Activated naive CD8-positive, alpha-beta T cell treated with anti-CD3 and anti-CD28 coated beads, Interleukin-2, amount 50 U/mL, for 24 hours (primary cell): ENCODE measurements around the gene SPEN.
"Not testable (repeated sequence)": the region's sequence is repeated elsewhere in the genome, so short reads cannot be mapped to it uniquely, and the experiment has no call there.

Source experiments
- ATAC-seq: fragments of 150-1000 bp; cut with Tn5 transposase; one replicate; pipeline ENCODE4 v1.10.0; 2021
- DNase-seq: peaks from one replicate; pipeline ENCODE4 v3.0.0; 2021
- H3K27ac Mint-ChIP-seq: one replicate; pipeline ENCODE4 v1.8.0; 2021; ENCODE audit warnings: mild to moderate bottlenecking, mixed read lengths
- H3K27me3 Mint-ChIP-seq: one replicate; pipeline ENCODE4 v1.8.0; 2021; ENCODE audit warnings: mixed read lengths
- H3K36me3 Mint-ChIP-seq: one replicate; pipeline ENCODE4 v1.8.0; 2021; ENCODE audit warnings: low read depth, mixed read lengths
- H3K4me1 Mint-ChIP-seq: one replicate; pipeline ENCODE4 v1.8.0; 2021; ENCODE audit warnings: mixed read lengths
- H3K4me3 Mint-ChIP-seq: one replicate; pipeline ENCODE4 v1.8.0; 2021; ENCODE audit warnings: mild to moderate bottlenecking, moderate library complexity, mixed read lengths
- H3K9me3 Mint-ChIP-seq: one replicate; pipeline ENCODE4 v1.8.0; 2021; ENCODE audit warnings: mixed read lengths

SPEN gene

GRCh38 chr1:15838721-15839120 lies 8.8 kb upstream of the SPEN start:
- Mint-ChIP-seq H3K4me3 (no peak overlapping the region), H3K4me1 (peaks cover 31% of the 10 kb centered on the region), H3K9me3 (no peaks in the 10 kb centered on the region), H3K36me3 (peaks cover 4% of the 10 kb centered on the region), H3K27ac (no peak overlapping the region), H3K27me3 (peaks cover 3% of the 10 kb centered on the region)
- ATAC-seq: no peak
- no peak for DNase-seq

- Mint-ChIP-seq H3K36me3 (peaks cover 3% of the 10 kb centered on the region), H3K4me3 (peak overlapping the region; percentile 21), H3K9me3 (no peaks in the 10 kb centered on the region), H3K27me3 (no peaks in the 10 kb centered on the region), H3K27ac (no peak overlapping the region), H3K4me1 (peaks cover 28% of the 10 kb centered on the region)
- ATAC-seq (no peak), DNase-seq (no peak)
Observed at GRCh38 chr1:15843826-15844572, 3.5 kb upstream of the SPEN start.

DNA sequence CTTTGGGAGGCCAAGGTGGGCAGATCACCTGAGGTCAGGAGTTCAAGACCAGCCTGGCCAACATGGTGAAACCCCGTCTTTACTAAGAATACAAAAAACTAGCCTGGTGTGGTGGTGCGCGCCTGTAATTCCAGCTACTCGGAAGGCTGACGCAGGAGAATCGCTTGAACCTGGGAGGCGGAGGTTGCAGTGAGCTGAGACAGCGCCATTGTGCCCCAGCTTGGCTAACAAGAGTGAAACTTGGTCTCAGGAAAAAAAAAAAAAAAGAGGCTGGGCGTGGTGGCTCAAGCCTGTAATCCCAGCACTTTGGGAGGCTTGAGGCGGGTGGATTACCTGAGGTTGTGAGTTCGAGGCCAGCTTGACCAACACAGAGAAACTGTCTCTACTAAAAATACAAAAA lies 1.5 kb upstream of the SPEN start:
- H3K9me3 Mint-ChIP-seq, H3K27me3 Mint-ChIP-seq, ATAC-seq, DNase-seq, H3K27ac Mint-ChIP-seq, H3K36me3 Mint-ChIP-seq: not testable (repeated sequence)
- peak overlapping the region; percentile 88 for H3K4me3 Mint-ChIP-seq
- peaks cover 41% of the 10 kb centered on the region for H3K4me1 Mint-ChIP-seq

DNA sequence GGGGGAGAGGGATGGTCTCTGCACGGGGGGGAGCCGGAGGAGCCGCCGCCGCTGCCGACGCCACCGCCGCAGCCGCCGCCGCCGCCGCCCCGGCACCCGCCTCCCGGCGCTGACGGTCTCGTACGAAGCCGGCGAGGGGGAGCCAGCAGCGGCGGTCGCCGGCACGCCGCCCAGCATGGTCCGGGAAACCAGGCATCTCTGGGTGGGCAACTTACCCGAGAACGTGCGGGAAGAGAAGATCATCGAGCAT lies 311 bp downstream of the SPEN start:
- peaks cover 58% of the 10 kb centered on the region for H3K4me1 Mint-ChIP-seq
- no peak for ATAC-seq

DNA sequence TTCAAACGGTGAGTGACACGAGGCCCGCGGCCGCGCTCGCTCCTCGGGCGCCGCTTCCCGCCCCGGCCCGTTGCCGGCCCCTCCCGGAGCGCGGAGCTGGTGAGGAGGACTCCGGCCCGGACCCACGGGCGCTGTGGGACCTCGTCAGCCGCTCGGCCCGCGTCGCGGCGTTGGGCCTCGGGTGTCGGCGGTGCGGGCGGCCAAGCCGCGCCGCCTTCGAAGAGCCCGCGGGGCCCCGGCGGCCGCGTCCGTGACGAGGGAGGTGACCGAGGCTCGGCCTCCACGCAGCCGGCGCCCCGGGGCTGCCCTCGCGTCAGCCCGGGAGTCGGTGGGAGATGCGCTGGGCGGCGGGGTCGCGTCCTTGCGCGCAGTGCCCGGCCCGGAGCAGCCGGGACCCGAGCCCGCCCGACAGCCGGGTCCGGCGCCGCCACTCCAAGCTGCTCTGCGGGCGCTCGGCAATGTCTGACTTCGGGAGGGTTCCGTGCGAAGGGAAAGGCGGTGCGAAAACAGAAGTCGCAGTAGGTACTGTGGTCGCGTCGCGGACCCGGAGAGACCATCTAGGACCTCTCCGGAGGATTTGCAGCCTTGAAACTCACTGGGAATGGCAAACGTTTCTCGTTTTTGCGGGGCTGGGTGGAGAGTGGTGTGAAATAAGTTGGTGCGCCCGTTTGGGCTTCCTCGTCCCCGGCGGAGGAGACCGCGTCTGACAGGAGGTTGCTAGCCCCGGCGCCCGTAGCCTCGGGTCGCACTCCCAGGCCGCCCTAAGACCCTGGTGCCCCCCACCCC lies 829 bp downstream of the SPEN start:
- Mint-ChIP-seq H3K4me1 (peaks cover 58% of the 10 kb centered on the region), H3K9me3 (no peaks in the 10 kb centered on the region), H3K27me3 (no peaks in the 10 kb centered on the region), H3K36me3 (peaks cover 7% of the 10 kb centered on the region), H3K27ac (peak overlapping the region; percentile 89), H3K4me3 (peak overlapping the region; percentile 91)
- ATAC-seq: peak; percentile 1
- peak; percentile 58 for DNase-seq

More for the DNA sequence above, 311 bp downstream of the SPEN start:
- Mint-ChIP-seq H3K27ac (peak overlapping the region; percentile 89), H3K36me3 (peaks cover 7% of the 10 kb centered on the region), H3K27me3 (no peaks in the 10 kb centered on the region), H3K4me3 (peak overlapping the region; percentile 88), H3K9me3 (no peaks in the 10 kb centered on the region)
- no peak for DNase-seq

DNA sequence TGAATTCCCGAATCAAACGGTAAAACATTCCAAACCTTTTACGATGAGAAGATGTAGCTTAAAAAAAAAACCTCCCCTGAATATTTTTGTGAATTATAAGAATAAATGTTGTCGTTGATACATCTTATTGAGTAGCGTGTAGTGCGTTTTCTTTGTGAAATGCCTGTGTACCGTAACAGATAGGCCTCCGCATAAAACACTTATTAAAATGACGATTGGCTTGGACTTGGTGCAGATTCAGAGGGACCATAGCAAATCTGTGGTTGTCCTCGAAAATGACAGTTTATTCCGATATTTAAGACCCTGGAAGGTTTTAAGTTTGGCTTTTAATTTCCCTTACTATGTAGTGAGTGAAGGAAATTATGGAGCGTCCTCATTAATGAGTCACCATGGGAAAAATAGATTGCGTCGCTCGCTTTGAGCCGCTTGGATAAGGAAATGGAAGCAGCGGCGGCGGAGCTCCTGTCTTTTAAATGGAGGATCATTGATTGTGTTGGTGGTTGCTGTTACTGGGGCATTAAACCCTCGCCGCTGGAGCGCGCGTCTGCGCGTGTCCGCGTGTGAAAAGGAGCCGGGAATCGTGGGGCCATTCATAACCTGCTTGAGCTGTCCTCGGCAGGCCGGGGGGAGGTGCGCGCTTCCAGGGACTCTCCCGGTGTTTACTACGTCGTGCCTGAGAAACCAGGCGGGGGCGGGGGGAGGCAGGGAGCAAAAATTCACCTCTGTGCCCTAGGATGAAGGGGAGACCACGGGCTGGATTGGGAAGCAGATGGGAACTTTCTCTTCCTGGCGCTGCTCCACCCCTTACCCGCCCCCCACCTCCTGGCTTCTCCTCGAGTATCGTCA lies 1.6 kb downstream of the SPEN start:
- Mint-ChIP-seq H3K9me3 (no peaks in the 10 kb centered on the region), H3K27ac (peak overlapping the region; percentile 85), H3K27me3 (no peaks in the 10 kb centered on the region), H3K36me3 (peaks cover 7% of the 10 kb centered on the region), H3K4me3 (peak overlapping the region; percentile 91), H3K4me1 (peaks cover 55% of the 10 kb centered on the region)
- ATAC-seq: peak; percentile 21
- peak; percentile 73 for DNase-seq

DNA sequence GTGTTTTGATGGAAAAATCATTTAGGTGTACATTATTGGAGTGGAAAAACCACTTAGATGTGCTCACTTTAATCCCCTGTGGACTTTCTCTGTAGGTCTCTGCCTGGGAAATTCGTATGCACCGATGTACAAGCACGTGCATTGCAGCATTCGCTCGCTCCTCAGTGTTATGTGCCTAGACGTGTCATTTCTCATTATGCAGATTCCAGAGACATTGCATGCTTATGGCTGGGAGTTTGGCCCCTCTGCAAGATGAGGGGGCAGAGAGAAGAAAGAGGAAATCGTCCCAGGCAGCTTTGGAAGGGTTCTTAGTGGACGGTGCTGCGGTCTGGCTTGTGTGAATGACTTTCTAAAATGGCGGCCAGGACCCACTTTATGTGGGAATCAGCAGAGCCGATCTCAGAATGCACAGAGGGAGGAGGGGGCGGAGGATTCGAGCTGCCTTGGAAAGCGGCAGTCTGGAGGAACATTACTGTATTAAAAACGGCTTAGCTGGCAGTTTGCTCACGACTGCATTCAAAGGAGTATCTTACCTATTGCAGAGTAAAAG lies 2.3 kb downstream of the SPEN start:
- ATAC-seq (no peak), DNase-seq (peak; percentile 47)
- Mint-ChIP-seq H3K27me3 (no peaks in the 10 kb centered on the region), H3K4me1 (peaks cover 55% of the 10 kb centered on the region), H3K9me3 (no peaks in the 10 kb centered on the region), H3K36me3 (peaks cover 7% of the 10 kb centered on the region), H3K27ac (peak overlapping the region; percentile 85), H3K4me3 (peak overlapping the region; percentile 91)

DNA sequence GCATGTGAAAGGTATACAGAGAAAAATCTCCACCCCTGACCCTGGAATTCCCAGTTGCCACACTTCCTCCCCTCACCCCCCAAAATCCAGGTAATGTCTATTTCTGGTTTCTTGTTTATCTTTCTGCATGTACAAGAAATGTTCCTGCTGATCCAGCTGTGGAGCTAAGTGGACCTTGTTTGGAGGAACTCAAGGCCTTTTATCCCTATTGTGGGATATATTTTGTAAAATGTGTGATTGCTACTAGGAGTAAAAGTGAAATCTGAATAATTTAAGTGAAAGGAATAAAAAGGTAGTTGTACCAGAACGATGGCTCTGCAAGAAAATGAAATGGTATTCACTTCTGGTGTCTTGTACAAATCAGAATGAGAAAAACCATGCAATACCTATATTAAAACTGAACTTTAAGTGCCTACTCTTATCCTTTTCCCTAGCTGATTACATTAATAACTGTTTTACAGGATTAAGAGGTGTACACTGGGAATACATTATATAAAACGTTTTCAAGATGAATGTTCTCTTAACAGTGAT lies 3.0 kb downstream of the SPEN start:
- no peak for ATAC-seq

GRCh38 chr1:15851210-15852035 lies 3.9 kb downstream of the SPEN start:
- Mint-ChIP-seq H3K4me1 (peaks cover 48% of the 10 kb centered on the region), H3K4me3 (peak overlapping the region; percentile 48)

More for the DNA sequence above, 3.0 kb downstream of the SPEN start:
- DNase-seq: no peak
- Mint-ChIP-seq H3K27ac (peak overlapping the region; percentile 49), H3K4me1 (peaks cover 54% of the 10 kb centered on the region), H3K9me3 (no peaks in the 10 kb centered on the region), H3K27me3 (no peaks in the 10 kb centered on the region), H3K4me3 (peak overlapping the region; percentile 91), H3K36me3 (peaks cover 7% of the 10 kb centered on the region)

GRCh38 chr1:15852036-15852827 lies 4.7 kb downstream of the SPEN start:
- H3K9me3 Mint-ChIP-seq: no peaks in the 10 kb centered on the region
- H3K36me3 Mint-ChIP-seq: peaks cover 7% of the 10 kb centered on the region
- H3K27ac Mint-ChIP-seq: no peak overlapping the region
- no peak for DNase-seq
- H3K27me3 Mint-ChIP-seq: no peaks in the 10 kb centered on the region
- no peak for ATAC-seq
- no peak overlapping the region for H3K4me3 Mint-ChIP-seq
- H3K4me1 Mint-ChIP-seq: peaks cover 47% of the 10 kb centered on the region

More at GRCh38 chr1:15851210-15852035, 3.9 kb downstream of the SPEN start:
- Mint-ChIP-seq H3K27me3 (no peaks in the 10 kb centered on the region), H3K9me3 (no peaks in the 10 kb centered on the region), H3K27ac (no peak overlapping the region), H3K36me3 (peaks cover 7% of the 10 kb centered on the region)
- ATAC-seq (no peak), DNase-seq (no peak)

GRCh38 chr1:15852828-15853302 lies 5.4 kb downstream of the SPEN start:
- Mint-ChIP-seq H3K27ac (no peak overlapping the region), H3K27me3 (no peaks in the 10 kb centered on the region), H3K4me3 (no peak overlapping the region), H3K9me3 (no peaks in the 10 kb centered on the region), H3K36me3 (peaks cover 7% of the 10 kb centered on the region), H3K4me1 (peaks cover 47% of the 10 kb centered on the region)
- no peak for DNase-seq
- ATAC-seq: no peak

- DNase-seq (no peak), ATAC-seq (no peak)
- H3K9me3 Mint-ChIP-seq: no peaks in the 10 kb centered on the region
- H3K27me3 Mint-ChIP-seq: no peaks in the 10 kb centered on the region
- H3K4me3 Mint-ChIP-seq: no peak overlapping the region
- H3K27ac Mint-ChIP-seq: no peak overlapping the region
- H3K36me3 Mint-ChIP-seq: peaks cover 2% of the 10 kb centered on the region
- H3K4me1 Mint-ChIP-seq: peaks cover 35% of the 10 kb centered on the region
Observed at GRCh38 chr1:15856888-15857287, 9.4 kb downstream of the SPEN start.
